DOHH2 (cell line): ENCODE data around the gene DOCK8.

ENCODE experiments used
- H3F3A ChIP-seq: fragments of 200-600 bp; sonication (generic), shearing (Covaris generic); 2 replicates; pipeline ENCODE4 v1.6.0; 2016; ENCODE audit warnings: antibody characterized with exemption, mild to moderate bottlenecking; ENCODE audit not compliant: control insufficient read depth, insufficient read depth
- H3K27ac ChIP-seq: fragments of 200-600 bp; sonication (generic); 2 replicates; pipeline ENCODE4 v1.5.1; 2014; ENCODE audit warnings: low read depth, mild to moderate bottlenecking, low read length, moderate library complexity
- H3K27me3 ChIP-seq: fragments of 200-600 bp; sonication (generic); 2 replicates; pipeline ENCODE4 v1.6.1; 2014; ENCODE audit warnings: mild to moderate bottlenecking, low read length, mixed read lengths; ENCODE audit not compliant: control insufficient read depth
- H3K36me3 ChIP-seq: fragments of 200-600 bp; sonication (generic); 2 replicates; pipeline ENCODE4 v1.6.1; 2014; ENCODE audit warnings: mild to moderate bottlenecking, low read length, moderate library complexity, mixed read lengths; ENCODE audit not compliant: control insufficient read depth
- H3K4me1 ChIP-seq: fragments of 200-600 bp; sonication (generic); 2 replicates; pipeline ENCODE4 v1.6.1; 2014; ENCODE audit warnings: mild to moderate bottlenecking, low read length, mixed read lengths; ENCODE audit not compliant: control insufficient read depth
- H3K4me2 ChIP-seq: fragments of 200-600 bp; sonication (generic); 2 replicates; pipeline ENCODE4 v1.6.0; 2014; ENCODE audit warnings: mild to moderate bottlenecking, low read length, moderate library complexity
- H3K4me3 ChIP-seq: fragments of 200-600 bp; sonication (generic); 2 replicates; pipeline ENCODE4 v1.5.1; 2014; ENCODE audit warnings: mild to moderate bottlenecking, low read length, mixed read lengths
- H3K79me2 ChIP-seq: fragments of 200-600 bp; sonication (generic); 2 replicates; pipeline ENCODE4 v1.6.1; 2014; ENCODE audit warnings: mild to moderate bottlenecking, low read length, mixed read lengths; ENCODE audit not compliant: control insufficient read depth
- H3K9me2 ChIP-seq: fragments of 200-600 bp; sonication (generic); replicated peaks from 2 replicates; pipeline ENCODE4 v1.6.1; 2014; ENCODE audit warnings: mild to moderate bottlenecking, low read length, mixed read lengths; ENCODE audit not compliant: control insufficient read depth
- H3K9me3 ChIP-seq: fragments of 200-600 bp; sonication (generic); 2 replicates; pipeline ENCODE4 v1.6.1; 2014; ENCODE audit warnings: antibody characterized with exemption, low read length, mixed read lengths; ENCODE audit not compliant: control insufficient read depth, insufficient read depth
- H4K20me1 ChIP-seq: fragments of 200-600 bp; sonication (generic); 2 replicates; pipeline ENCODE4 v1.6.0; 2014; ENCODE audit warnings: low read depth, mild to moderate bottlenecking, antibody characterized with exemption, low read length, moderate library complexity; ENCODE audit not compliant: control insufficient read depth, insufficient read depth
- CTCF ChIP-seq: fragments of 200-600 bp; sonication (generic); IDR thresholded peaks from one replicate; pipeline ENCODE4 v1.5.1; 2014; ENCODE audit warnings: antibody characterized with exemption, mild to moderate bottlenecking, low read depth, low read length; ENCODE audit not compliant: poor library complexity, severe bottlenecking
- EZH2phosphoT487 ChIP-seq: fragments of 200-600 bp; sonication (generic); IDR thresholded peaks from 2 replicates; pipeline ENCODE4 v1.6.1; 2017; ENCODE audit warnings: borderline replicate concordance, mild to moderate bottlenecking, antibody characterized with exemption, low read length, moderate library complexity, mixed read lengths

Gene DOCK8

GRCh38 chr9:446074-446699, 231.5 kb downstream of the DOCK8 start:
- Histone ChIP-seq H3F3A (no peaks in the 10 kb centered on the region), H3K4me1 (no peaks in the 10 kb centered on the region), H3K27ac (no peak overlapping the region), H3K9me3 (no peaks in the 10 kb centered on the region), H3K27me3 (no peaks in the 10 kb centered on the region), H3K4me3 (no peak overlapping the region), H3K4me2 (no peak overlapping the region), H3K79me2 (no peaks in the 10 kb centered on the region), H4K20me1 (no peaks in the 10 kb centered on the region), H3K36me3 (peaks cover 43% of the 10 kb centered on the region), H3K9me2 (no peaks in the 10 kb centered on the region)
- no peak for TF ChIP-seq CTCF
- no peak for TF ChIP-seq EZH2phosphoT487

GRCh38 chr9:447230-448025, 232.8 kb downstream of the DOCK8 start:
- H3K9me2 ChIP-seq: no peaks in the 10 kb centered on the region
- no peak overlapping the region for H3K4me3 ChIP-seq
- H3K4me1 ChIP-seq: no peaks in the 10 kb centered on the region
- no peaks in the 10 kb centered on the region for H3K27me3 ChIP-seq
- H3K9me3 ChIP-seq: no peaks in the 10 kb centered on the region
- peaks cover 36% of the 10 kb centered on the region for H3K36me3 ChIP-seq
- no peaks in the 10 kb centered on the region for H3F3A ChIP-seq
- TF ChIP-seq CTCF (no peak), EZH2phosphoT487 (no peak)
- H3K79me2 ChIP-seq: no peaks in the 10 kb centered on the region
- no peaks in the 10 kb centered on the region for H4K20me1 ChIP-seq
- no peak overlapping the region for H3K27ac ChIP-seq
- H3K4me2 ChIP-seq: no peak overlapping the region

GRCh38 chr9:450057-450456, 235.4 kb downstream of the DOCK8 start:
- Histone ChIP-seq H3K9me3 (no peaks in the 10 kb centered on the region), H3K4me3 (no peak overlapping the region), H4K20me1 (no peaks in the 10 kb centered on the region), H3K36me3 (peaks cover 24% of the 10 kb centered on the region), H3K79me2 (no peaks in the 10 kb centered on the region), H3F3A (no peaks in the 10 kb centered on the region), H3K27ac (no peak overlapping the region), H3K4me1 (no peaks in the 10 kb centered on the region), H3K4me2 (no peak overlapping the region), H3K27me3 (no peaks in the 10 kb centered on the region), H3K9me2 (no peaks in the 10 kb centered on the region)
- TF ChIP-seq EZH2phosphoT487: no peak
- no peak for TF ChIP-seq CTCF
